Duodenal mucosa (tissue), 2 donors: Measurements from ENCODE around the gene MOK.

Source experiments
- H3K27ac ChIP-seq: one replicate; pipeline ENCODE4 v1.7.0; 2013; ENCODE audit warnings: low read depth, low read length
- H3K27me3 ChIP-seq, 2 donors: one replicate each; pipeline ENCODE4 v1.7.0; 2013; ENCODE audit warnings: low read length in 2 of 2, control low read depth in 1 of 2; ENCODE audit not compliant: insufficient read depth in 2 of 2, control insufficient read depth in 1 of 2
- H3K36me3 ChIP-seq, 2 donors: one replicate each; pipeline ENCODE4 v1.7.0; 2013; ENCODE audit warnings: low read length in 2 of 2, control low read depth in 1 of 2; ENCODE audit not compliant: insufficient read depth in 2 of 2, control insufficient read depth in 1 of 2
- H3K4me1 ChIP-seq, 2 donors: one replicate each; pipeline ENCODE4 v1.7.0; 2013; ENCODE audit warnings: low read length in 2 of 2, control low read depth in 1 of 2; ENCODE audit not compliant: insufficient read depth in 2 of 2, control insufficient read depth in 1 of 2
- H3K4me3 ChIP-seq, 2 donors: one replicate each; pipeline ENCODE4 v1.7.0; 2013; ENCODE audit warnings: low read length in 2 of 2, low read depth in 1 of 2
- H3K9ac ChIP-seq, 2 donors: one replicate each; pipeline ENCODE4 v1.7.0; 2013; ENCODE audit warnings: low read length in 2 of 2, low read depth in 1 of 2
- H3K9me3 ChIP-seq, 2 donors: one replicate each; pipeline ENCODE4 v1.7.0; 2013; ENCODE audit warnings: low read length in 2 of 2, control low read depth in 1 of 2; ENCODE audit not compliant: control insufficient read depth in 1 of 2

MOK gene

GRCh38 chr14:102185360-102185759, 119.6 kb downstream of the MOK start:
- Histone ChIP-seq H3K27me3 (no peaks in the 10 kb centered on the region), H3K36me3 (peaks cover 0 to 4% of the 10 kb centered on the region in 2 donors), H3K9me3 (no peaks in the 10 kb centered on the region), H3K9ac (no peak overlapping the region), H3K4me1 (peaks cover 25 to 37% of the 10 kb centered on the region in 2 donors), H3K4me3 (no peak overlapping the region), H3K27ac (no peak overlapping the region)

GRCh38 chr14:102184316-102185035, 120.5 kb downstream of the MOK start:
- no peak overlapping the region for H3K9ac ChIP-seq
- no peaks in the 10 kb centered on the region for H3K9me3 ChIP-seq
- H3K27ac ChIP-seq = no peak overlapping the region
- peaks cover 18 to 33% of the 10 kb centered on the region in 2 donors for H3K4me1 ChIP-seq
- peaks cover 0 to 4% of the 10 kb centered on the region in 2 donors for H3K36me3 ChIP-seq
- H3K27me3 ChIP-seq = no peaks in the 10 kb centered on the region
- H3K4me3 ChIP-seq = no peak overlapping the region

- peaks cover 18 to 33% of the 10 kb centered on the region in 2 donors for H3K4me1 ChIP-seq
- H3K27ac ChIP-seq = no peak overlapping the region
- H3K9ac ChIP-seq = no peak overlapping the region
Measured at GRCh38 chr14:102183886-102184285, 121.1 kb downstream of the MOK start.

GRCh38 chr14:102182936-102183619, 121.9 kb downstream of the MOK start:
- H3K4me1 ChIP-seq = peaks cover 16 to 29% of the 10 kb centered on the region in 2 donors
- H3K9me3 ChIP-seq = no peaks in the 10 kb centered on the region
- H3K27ac ChIP-seq = no peak overlapping the region
- no peaks in the 10 kb centered on the region for H3K27me3 ChIP-seq
- no peak overlapping the region for H3K9ac ChIP-seq
- H3K4me3 ChIP-seq = no peak overlapping the region
- peaks cover 4 to 5% of the 10 kb centered on the region in 2 donors for H3K36me3 ChIP-seq

More at GRCh38 chr14:102183886-102184285, 121.1 kb downstream of the MOK start:
- H3K27me3 ChIP-seq = no peaks in the 10 kb centered on the region
- H3K36me3 ChIP-seq = peaks cover 0 to 4% of the 10 kb centered on the region in 2 donors
- no peaks in the 10 kb centered on the region for H3K9me3 ChIP-seq
- H3K4me3 ChIP-seq = no peak overlapping the region

GRCh38 chr14:102182190-102182589, 122.8 kb downstream of the MOK start:
- Histone ChIP-seq H3K4me3 (no peak overlapping the region), H3K36me3 (peaks cover 4 to 5% of the 10 kb centered on the region in 2 donors), H3K4me1 (peaks cover 7 to 20% of the 10 kb centered on the region in 2 donors), H3K27me3 (no peaks in the 10 kb centered on the region), H3K9me3 (no peaks in the 10 kb centered on the region), H3K9ac (no peak overlapping the region), H3K27ac (no peak overlapping the region)

- H3K36me3 ChIP-seq = peaks cover 4 to 5% of the 10 kb centered on the region in 2 donors
Measured at GRCh38 chr14:102181187-102181586, 123.8 kb downstream of the MOK start.

GRCh38 chr14:102180248-102180998, 124.5 kb downstream of the MOK start:
- Histone ChIP-seq H3K27ac (no peak overlapping the region), H3K36me3 (peaks cover 4 to 5% of the 10 kb centered on the region in 2 donors), H3K27me3 (no peaks in the 10 kb centered on the region), H3K9ac (no peak overlapping the region), H3K4me3 (no peak overlapping the region), H3K9me3 (no peaks in the 10 kb centered on the region), H3K4me1 (peaks cover 0 to 8% of the 10 kb centered on the region in 2 donors)

More at GRCh38 chr14:102181187-102181586, 123.8 kb downstream of the MOK start:
- Histone ChIP-seq H3K9ac (no peak overlapping the region), H3K4me3 (no peak overlapping the region), H3K9me3 (no peaks in the 10 kb centered on the region), H3K27me3 (no peaks in the 10 kb centered on the region), H3K4me1 (peaks cover 3 to 13% of the 10 kb centered on the region in 2 donors), H3K27ac (no peak overlapping the region)
